Prostate gland (tissue), 2 donors: ENCODE results near the gene SET.

Source experiments
- CTCF ChIP-seq, 4 experiments: fragments of 200-600 bp in 2 of 4; fragments of 450-650 bp in 2 of 4; sonication (generic) in 2 of 4; IDR thresholded peaks; 1 replicate in 3 of 4; 2 replicates in 1 of 4; pipeline ENCODE4 v1.5.1; 2016 to 2019; ENCODE audit warnings: antibody characterized with exemption in 4 of 4, mild to moderate bottlenecking in 2 of 4, moderate library complexity in 2 of 4
- POLR2A ChIP-seq: fragments of 450-650 bp; IDR thresholded peaks from one replicate; pipeline ENCODE4 v1.6.1; 2016; ENCODE audit warnings: antibody characterized with exemption, mild to moderate bottlenecking
- POLR2AphosphoS5 ChIP-seq: sonication (generic); formaldehyde crosslinking; IDR thresholded peaks from one replicate; pipeline ENCODE4 v1.6.1; 2017; ENCODE audit warnings: antibody characterized with exemption

GRCh38 chr9:128684065-128684324, 5.0 kb upstream of the SET start:
- no peak for TF ChIP-seq POLR2AphosphoS5
- no peak for TF ChIP-seq POLR2A
- no peak for TF ChIP-seq CTCF (IDR thresholded peaks at IDR 0.05)
